Left lung (tissue), 10 donors: Measurements from ENCODE around the gene PDE11A. TPM values are rescaled to one million over a fixed set of nuclear protein-coding genes. Genes with fewer than 3 reads are reported as not detected.

Source experiments
- ATAC-seq: fragments of 200-7000 bp; cut with Tn5 transposase; one replicate; pipeline ENCODE4 v1.9.1; 2020; ENCODE audit warnings: moderate library complexity
- DNase-seq, 4 donors: peaks; one replicate each; pipeline ENCODE4 v3.0.0-alpha.2; 2013 to 2020
- H3K27ac ChIP-seq, 2 donors: fragments of 200-600 bp; sonication (generic) in 1 of 2; one replicate each; pipeline versions ENCODE4 v1.5.0 to v1.8.0; 2020 to 2021
- H3K27me3 ChIP-seq, 2 donors: fragments of 200-600 bp; sonication (generic) in 1 of 2; one replicate each; pipeline versions ENCODE4 v1.5.0 to v1.8.0; 2020 to 2021
- H3K36me3 ChIP-seq, 2 donors: fragments of 200-600 bp; sonication (generic) in 1 of 2; one replicate each; pipeline versions ENCODE4 v1.5.0 to v1.8.0; 2020 to 2021
- H3K4me1 ChIP-seq, 2 donors: fragments of 200-600 bp; one replicate each; pipeline ENCODE4 v1.8.0; 2021
- H3K4me3 ChIP-seq, 2 donors: fragments of 200-600 bp; sonication (generic) in 1 of 2; one replicate each; pipeline versions ENCODE4 v1.5.0 to v1.8.0; 2020 to 2021; ENCODE audit warnings: mild to moderate bottlenecking in 1 of 2
- H3K9me3 ChIP-seq, 2 donors: fragments of 200-600 bp; sonication (generic) in 1 of 2; one replicate each; pipeline versions ENCODE4 v1.5.0 to v1.8.0; 2020 to 2021
- intact Hi-C, 2 donors: fragments of 100-400 bp; cut with DNase I; formaldehyde crosslinking; loops; one replicate each; pipeline versions ENCODE4 v1.11.2 to v1.14.2; 2022
- polyA plus RNA-seq, 6 donors: library from polyadenylated mRNA; unstranded; fragments of 120-200 nt; gene quantifications; one replicate each; pipeline ENCODE4 v1.2.1, GENCODE V29; 2013; ENCODE audit not compliant: insufficient read length in 6 of 6
- total RNA-seq, 2 donors: library from RNA; stranded (reverse); fragmentation: NEBNext Ultra II Directional; extraction: Animal tissue kit (Norgen Biotek cat#: 25700); gene quantifications; one replicate each; pipeline ENCODE4 v1.2.1, GENCODE V29; 2021
- TF ChIP-seq, protein P1 (sequence below), 2 donors: fragments of 200-600 bp; sonication (generic) in 1 of 2; IDR thresholded peaks; one replicate each; pipeline versions ENCODE4 v1.5.0 to v1.8.0; 2021; ENCODE audit warnings: antibody characterized with exemption in 2 of 2
- donor health status: DM: no; HTN: yes; CAD: no.
- donor health status: DM: no; HTN: no; CAD: no.

PDE11A gene
- total and polyA plus RNA-seq, 8 donors: 0.24 to 0.73 (median 0.35) TPM

DNA sequence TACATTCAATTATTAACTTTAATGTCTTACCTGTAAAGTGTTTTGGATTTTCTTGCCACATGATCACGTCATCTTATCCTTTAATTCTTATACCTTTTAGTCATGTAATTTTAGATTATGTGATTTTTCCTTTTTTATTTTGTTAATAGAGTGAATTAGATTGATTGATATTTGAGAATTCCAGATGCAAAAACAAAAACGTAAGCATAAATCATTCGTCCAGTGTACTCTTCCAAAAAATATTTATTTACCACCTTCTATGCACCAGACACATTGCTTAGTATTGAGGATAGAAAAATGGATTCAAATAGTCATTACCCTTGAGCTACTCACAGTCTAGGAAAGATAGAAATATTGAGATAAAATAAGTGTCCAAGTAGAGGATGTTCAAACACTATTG, 249.6 kb downstream of the PDE11A start:
- Histone ChIP-seq H3K4me3 (no peak overlapping the region), H3K9me3 (no peaks in the 10 kb centered on the region), H3K36me3 (no peaks in the 10 kb centered on the region), H3K27ac (no peak overlapping the region), H3K27me3 (no peaks in the 10 kb centered on the region), H3K4me1 (no peaks in the 10 kb centered on the region)
- DNase-seq (no peak), ATAC-seq (no peak)
- TF ChIP-seq, protein P1, sequence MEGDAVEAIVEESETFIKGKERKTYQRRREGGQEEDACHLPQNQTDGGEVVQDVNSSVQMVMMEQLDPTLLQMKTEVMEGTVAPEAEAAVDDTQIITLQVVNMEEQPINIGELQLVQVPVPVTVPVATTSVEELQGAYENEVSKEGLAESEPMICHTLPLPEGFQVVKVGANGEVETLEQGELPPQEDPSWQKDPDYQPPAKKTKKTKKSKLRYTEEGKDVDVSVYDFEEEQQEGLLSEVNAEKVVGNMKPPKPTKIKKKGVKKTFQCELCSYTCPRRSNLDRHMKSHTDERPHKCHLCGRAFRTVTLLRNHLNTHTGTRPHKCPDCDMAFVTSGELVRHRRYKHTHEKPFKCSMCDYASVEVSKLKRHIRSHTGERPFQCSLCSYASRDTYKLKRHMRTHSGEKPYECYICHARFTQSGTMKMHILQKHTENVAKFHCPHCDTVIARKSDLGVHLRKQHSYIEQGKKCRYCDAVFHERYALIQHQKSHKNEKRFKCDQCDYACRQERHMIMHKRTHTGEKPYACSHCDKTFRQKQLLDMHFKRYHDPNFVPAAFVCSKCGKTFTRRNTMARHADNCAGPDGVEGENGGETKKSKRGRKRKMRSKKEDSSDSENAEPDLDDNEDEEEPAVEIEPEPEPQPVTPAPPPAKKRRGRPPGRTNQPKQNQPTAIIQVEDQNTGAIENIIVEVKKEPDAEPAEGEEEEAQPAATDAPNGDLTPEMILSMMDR (IDR thresholded peaks at IDR 0.05): no peak
- intact Hi-C loops: no loop called here

DNA sequence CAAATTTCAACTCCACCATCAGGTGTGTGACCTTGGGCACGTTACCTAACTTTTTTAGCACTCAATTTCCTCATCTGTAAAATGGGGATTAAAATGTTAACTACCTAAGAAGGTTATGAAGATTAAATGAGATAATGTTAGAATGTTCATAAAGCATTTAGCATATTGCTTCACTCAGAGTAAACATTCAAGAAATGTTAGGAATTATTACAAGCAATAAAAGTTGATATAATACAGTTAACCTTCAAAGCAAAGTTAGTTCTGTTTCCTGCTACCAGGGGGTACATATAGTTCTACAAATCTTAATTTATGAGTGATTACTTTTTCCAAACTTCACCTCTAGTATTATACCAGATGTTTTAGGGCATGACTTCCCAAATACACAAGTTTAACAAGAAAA, 254.2 kb downstream of the PDE11A start:
- intact Hi-C loops: no loop called here
- TF ChIP-seq, protein P1 (IDR thresholded peaks at IDR 0.05): no peak
- ATAC-seq (no peak), DNase-seq (no peak)
- no peak overlapping the region for H3K27ac ChIP-seq
- no peak overlapping the region for H3K4me3 ChIP-seq
- H3K27me3 ChIP-seq: no peaks in the 10 kb centered on the region
- no peaks in the 10 kb centered on the region for H3K4me1 ChIP-seq
- H3K9me3 ChIP-seq: no peaks in the 10 kb centered on the region
- no peaks in the 10 kb centered on the region for H3K36me3 ChIP-seq

DNA sequence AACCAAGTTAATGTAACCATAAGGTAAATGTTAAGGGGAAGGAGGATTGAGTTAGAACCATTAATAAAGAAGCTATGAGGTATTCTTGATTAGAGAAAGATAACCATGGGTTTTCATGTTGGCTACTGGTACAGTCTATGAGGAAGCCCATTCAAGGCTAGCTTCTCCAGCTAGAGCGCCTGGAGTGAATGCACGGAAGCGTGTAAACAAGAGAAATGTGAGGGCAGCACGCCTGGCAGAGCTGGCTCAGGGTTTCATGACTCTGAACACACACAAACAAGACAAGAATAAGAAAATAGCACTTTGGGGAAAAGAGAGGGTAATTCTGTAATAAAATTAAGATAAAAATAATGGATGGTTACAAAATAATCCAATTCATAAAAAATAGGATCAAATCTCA, 255.3 kb downstream of the PDE11A start:
- TF ChIP-seq, protein P1 (IDR thresholded peaks at IDR 0.05): no peak
- ATAC-seq (no peak), DNase-seq (no peak)
- Histone ChIP-seq H3K9me3 (no peaks in the 10 kb centered on the region), H3K27me3 (no peaks in the 10 kb centered on the region), H3K27ac (no peak overlapping the region), H3K4me1 (no peaks in the 10 kb centered on the region), H3K4me3 (no peak overlapping the region), H3K36me3 (no peaks in the 10 kb centered on the region)
- intact Hi-C loops: no loop called here

DNA sequence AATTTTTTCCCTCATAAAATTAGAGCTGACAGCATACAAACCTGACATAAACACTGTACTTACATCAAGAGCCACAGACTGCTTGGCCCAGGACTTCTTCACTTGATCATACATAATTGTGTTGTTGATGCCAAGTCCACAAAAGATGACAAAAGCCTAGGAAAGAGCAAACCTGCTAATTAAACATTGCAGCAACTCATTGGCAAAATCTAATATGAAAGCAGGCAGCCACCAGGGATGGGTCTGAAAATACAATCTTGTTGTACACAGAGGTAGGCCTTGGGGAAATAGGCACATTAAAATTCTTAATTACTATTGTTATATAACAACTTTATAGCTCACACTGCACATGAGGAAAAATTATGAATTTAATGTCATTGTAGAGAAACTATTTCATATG, 255.8 kb downstream of the PDE11A start:
- ATAC-seq: no peak
- Histone ChIP-seq H3K4me3 (no peak overlapping the region), H3K27me3 (no peaks in the 10 kb centered on the region), H3K9me3 (no peaks in the 10 kb centered on the region), H3K36me3 (no peaks in the 10 kb centered on the region), H3K4me1 (no peaks in the 10 kb centered on the region), H3K27ac (no peak overlapping the region)
- intact Hi-C loops: no loop called here
- DNase-seq: no peak
- TF ChIP-seq, protein P1 (IDR thresholded peaks at IDR 0.05): no peak

DNA sequence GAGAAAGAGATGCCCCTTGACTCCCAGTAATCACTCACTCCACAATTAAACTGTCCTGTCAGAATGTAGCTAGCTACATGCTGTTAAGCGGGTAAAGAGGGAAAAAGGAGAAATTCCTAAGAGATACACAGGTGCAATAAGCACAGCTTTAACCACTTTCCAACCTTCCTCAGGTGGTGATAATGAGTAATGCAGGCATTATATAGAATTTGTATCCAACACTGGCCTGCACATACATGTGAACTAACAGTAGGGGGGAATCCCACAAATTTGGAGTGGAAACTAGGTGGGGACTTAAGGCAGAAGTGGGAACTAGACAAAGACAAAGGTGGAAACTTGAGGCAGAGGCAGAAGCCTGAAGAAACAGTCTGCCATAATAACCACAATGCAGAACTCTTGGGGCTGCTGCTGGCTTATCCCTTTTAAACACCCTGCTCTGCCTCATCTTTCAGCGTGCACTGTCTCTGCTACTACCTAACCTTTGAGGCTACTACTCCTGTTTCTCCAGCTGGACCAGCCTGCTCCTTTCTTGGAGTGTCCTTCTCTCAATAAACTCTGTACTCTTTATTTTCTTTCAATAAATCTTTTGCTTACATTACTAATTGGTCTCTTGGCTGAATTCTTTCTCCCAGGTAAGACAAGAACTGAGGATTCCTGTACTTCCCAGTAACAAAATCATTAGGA, 259.7 kb downstream of the PDE11A start:
- intact Hi-C loops: no loop called here
- H3K4me1 ChIP-seq: no peaks in the 10 kb centered on the region
- H3K36me3 ChIP-seq: no peaks in the 10 kb centered on the region
- H3K9me3 ChIP-seq: no peaks in the 10 kb centered on the region
- ATAC-seq (no peak), DNase-seq (no peak)
- H3K27ac ChIP-seq: no peak overlapping the region
- no peaks in the 10 kb centered on the region for H3K27me3 ChIP-seq
- no peak overlapping the region for H3K4me3 ChIP-seq
- TF ChIP-seq, protein P1 (IDR thresholded peaks at IDR 0.05): no peak
